GM18508 (cell line): ENCODE results near the gene NACA2.
"Not testable (repeated sequence)": the region's sequence is repeated elsewhere in the genome, so short reads cannot be mapped to it uniquely, and the experiment has no call there.

ENCODE experiments used
- ATAC-seq: cut with Tn5 transposase; IDR thresholded peaks from one replicate; pipeline ENCODE4 v1.9.1; 2021; ENCODE audit warnings: moderate number of reproducible peaks; ENCODE audit not compliant: insufficient read depth, unreplicated experiment

NACA2 gene

DNA sequence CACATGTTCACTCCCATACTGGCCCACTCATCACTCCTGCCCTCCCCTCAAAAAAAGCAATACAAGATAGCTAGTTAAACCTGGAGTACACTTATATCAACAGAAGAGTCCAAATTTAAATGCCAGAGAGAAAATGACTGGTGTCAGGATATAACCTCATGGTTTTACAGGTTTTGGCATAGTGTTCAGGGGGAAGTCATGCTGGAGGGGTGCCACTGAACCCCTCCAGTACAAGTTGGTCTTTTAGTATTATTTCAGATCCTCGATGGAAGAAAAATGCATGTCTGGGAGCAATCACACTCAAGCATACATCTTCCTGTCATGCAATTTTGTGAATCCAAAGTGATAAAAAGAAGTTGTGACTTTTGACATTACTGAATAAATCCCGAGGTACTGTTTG is 10.5 kb downstream of the NACA2 start:
- ATAC-seq: no peak

DNA sequence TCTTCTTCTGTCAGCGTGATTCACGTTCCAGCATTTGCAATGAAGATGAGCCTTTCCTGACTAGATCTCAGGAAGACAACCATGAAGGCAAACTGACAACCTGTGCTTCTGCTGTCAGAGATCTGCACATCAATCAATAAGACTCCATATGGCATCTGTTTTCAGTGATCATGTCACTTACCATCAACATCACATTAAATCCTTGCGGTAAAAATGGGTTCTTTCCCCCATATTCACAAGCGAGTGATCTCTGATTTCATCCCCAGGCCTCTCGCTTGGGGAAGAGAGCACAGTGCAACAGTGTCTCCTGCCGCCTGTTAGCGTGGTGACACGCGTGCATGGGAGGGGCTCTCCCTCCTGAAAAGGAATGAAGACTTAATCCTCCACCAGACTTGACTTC is 11.1 kb downstream of the NACA2 start:
- ATAC-seq: no peak

DNA sequence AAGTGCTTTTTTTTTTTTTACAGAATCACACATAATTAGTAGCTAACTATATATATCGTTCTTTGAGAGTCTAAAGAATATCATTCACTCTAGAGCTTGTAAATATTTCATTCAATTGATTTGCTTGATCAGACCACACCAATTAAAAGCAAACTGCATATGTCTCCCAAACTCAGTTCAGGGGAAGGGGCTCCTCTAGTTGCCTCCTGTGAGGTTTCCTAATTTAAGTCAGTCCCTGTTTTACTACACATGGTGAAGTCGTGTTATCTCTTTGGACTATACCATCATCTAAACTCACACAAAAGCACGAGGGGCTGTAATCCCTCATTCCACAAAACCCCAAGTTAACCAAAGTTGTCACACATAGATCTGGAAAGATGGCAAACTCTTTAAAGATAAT is 11.7 kb downstream of the NACA2 start:
- no peak for ATAC-seq

GRCh38 chr17:61578645-61579044 is 12.4 kb downstream of the NACA2 start:
- ATAC-seq: no peak

GRCh38 chr17:61575983-61576382 is 15.0 kb downstream of the NACA2 start:
- no peak for ATAC-seq

DNA sequence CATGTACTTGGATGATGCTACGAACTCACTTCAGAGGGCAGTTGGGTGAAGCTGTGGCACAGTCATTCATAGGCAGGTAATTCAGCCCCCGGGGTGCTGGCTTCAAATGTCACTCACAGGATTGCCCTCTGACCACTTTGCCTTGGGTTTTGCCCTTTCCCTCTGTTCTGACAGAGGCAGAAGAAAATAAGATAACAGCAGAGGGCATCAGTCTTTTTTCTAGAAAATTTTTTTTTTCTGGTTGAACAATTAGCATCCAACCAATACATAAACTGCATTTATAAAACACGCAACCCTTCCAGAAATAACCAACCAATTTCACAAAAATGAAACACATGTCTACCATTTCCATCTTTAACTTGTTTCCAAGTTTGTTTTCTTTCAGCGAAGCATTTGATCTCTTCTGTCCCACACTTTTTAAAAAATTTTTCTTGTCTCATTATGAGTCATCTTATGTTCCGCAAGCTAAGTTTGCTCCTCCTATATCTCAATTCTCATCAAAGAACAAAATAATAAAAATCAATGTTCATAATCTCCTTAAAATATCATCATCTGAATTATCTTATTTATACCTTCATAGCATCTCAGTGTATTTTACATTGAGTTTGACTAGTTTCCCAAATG is 15.6 kb downstream of the NACA2 start:
- ATAC-seq: no peak

- no peak for ATAC-seq
Measured at GRCh38 chr17:61574542-61575351, 16.3 kb downstream of the NACA2 start.

DNA sequence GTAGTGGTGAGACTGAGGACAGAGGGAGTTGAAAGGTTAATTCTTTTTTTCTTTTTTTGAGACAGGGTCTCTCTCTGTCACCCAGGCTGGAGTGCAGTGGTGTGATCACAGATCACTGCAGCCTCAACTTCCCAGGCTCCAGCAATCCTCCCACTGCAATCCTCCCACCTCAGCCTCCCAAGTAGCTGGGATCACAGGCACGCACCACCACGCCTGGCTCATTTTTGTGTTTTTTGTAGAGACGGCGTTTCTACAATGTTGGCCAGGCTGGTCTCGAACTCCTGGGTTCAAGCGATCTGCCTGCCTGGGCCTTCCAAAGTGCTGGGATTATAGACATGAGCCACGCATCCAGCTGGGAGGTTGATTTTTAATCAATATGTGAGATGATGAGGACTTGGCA is 18.5 kb downstream of the NACA2 start:
- ATAC-seq: not testable (repeated sequence)

- ATAC-seq: no peak
Measured at GRCh38 chr17:61571624-61572023, 19.4 kb downstream of the NACA2 start.

DNA sequence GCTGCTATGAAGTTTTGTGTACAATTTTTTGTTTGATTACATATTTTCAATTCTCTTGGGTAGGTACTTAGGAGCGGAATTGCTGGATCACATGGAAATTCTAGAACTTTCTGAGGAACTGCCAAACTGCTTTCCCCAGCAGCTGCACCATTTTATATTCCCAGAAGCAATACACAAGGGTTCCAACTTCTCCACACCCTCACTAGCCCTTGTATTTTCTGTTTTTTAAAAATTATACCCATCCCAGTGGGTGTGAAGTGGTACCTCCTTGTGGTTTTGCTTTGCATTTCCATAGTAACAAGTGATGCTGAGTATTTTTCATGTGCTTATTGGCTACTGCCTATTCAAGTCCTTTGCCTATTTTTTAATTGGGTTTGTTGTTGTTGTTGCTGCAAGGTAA is 20.9 kb downstream of the NACA2 start:
- ATAC-seq: no peak

DNA sequence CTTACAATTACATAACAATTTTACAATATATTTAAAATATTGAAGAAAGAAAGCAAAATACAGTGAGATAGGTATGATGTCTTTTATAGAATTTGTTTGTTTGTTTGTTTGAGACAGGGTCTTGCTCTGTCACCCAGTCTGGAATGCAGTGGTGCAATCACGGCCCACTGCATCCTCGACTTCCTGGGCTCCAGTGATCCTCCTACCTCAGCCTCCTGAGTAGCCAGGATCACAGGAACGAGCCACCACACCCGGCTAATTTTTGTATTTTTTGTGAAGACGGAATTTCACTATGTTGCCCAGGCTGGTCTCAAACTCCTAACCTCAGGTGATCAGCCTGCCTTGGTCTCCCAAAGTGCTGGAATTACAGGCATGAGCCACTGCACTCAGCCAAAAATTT is 21.5 kb downstream of the NACA2 start:
- ATAC-seq: not testable (repeated sequence)

DNA sequence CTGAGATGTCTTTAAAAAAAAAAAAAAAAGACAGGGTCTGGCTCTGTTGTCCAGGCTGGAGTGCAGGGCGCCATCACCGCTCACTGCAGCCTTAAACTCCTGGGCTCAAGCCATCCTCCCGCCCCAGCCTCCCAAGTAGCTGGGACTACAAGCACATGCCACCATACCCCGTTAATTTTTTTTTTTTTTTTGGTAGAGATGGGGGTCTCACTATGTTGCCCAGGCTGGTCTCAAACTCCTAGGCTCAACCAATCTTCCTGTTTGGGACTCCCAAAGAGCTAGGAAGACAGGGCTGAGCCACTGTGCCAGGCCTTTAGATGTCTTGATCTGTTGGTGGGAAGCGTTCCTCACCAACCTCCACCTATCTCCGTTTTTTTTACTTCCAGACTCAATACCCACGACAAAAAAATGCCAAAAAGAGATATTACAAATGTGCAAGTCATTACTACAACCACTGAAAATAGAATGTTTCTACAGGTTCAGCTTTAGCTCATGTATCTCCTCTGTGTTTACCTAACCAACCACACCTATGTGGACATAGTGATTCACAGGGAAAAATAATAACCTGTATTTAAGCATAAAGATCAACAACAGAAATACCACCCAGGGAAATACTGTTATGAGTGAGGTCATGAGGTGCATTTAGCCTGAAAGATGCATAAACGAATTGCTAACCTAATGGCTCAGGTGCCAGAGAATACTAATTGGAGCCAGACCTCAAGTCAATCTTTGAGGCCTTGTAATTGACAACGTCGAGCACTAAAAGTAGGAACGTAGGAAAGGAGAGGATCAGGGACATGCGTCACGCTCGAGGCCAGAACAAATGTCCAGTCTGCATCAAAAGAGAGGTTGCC is 22.6 kb downstream of the NACA2 start:
- ATAC-seq: no peak

GRCh38 chr17:61567045-61567802 is 23.8 kb downstream of the NACA2 start:
- no peak for ATAC-seq

DNA sequence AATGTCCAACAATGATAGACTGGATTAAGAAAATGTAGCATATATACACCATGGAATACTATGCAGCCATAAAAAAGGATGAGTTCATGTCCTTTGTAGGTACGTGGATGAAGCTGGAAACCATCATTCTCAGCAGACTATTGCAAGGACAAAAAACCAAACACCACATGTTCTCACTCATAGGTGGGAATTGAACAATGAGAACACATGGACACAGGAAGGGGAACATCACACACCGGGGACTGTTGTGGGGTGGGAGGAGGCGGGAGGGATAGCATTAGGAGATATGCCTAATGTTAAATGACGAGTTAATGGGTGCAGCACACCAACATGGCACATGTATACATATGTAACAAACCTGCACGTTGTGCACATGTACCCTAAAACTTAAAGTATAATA is 24.6 kb downstream of the NACA2 start:
- not testable (repeated sequence) for ATAC-seq

GRCh38 chr17:61565850-61566249 is 25.2 kb downstream of the NACA2 start:
- ATAC-seq: not testable (repeated sequence)

- ATAC-seq: no peak
Measured at GRCh38 chr17:61565213-61565612, 25.8 kb downstream of the NACA2 start.

GRCh38 chr17:61562287-61562686 is 28.7 kb downstream of the NACA2 start:
- no peak for ATAC-seq

- no peak for ATAC-seq
Measured at GRCh38 chr17:61561354-61561753, 29.7 kb downstream of the NACA2 start.

- ATAC-seq: no peak
Measured at GRCh38 chr17:61560071-61560470, 30.9 kb downstream of the NACA2 start.
